Hematopoietic multipotent progenitor cell treated with erythropoietin and hydrocortisone succinate and interleukin-3 and kit ligand, for 17 days (in vitro differentiated cells): ENCODE measurements around the gene KREMEN1.
A peak's percentile ranks its signal among the peaks of the same experiment; 100 is the strongest.

Source experiments
- DNase-seq: peaks from one replicate; pipeline ENCODE4 v3.0.0-alpha.2; 2015; ENCODE audit warnings: low spot score

KREMEN1 gene

GRCh38 chr22:29152045-29152953 is 79.5 kb downstream of the KREMEN1 start:
- no peak for DNase-seq

- no peak for DNase-seq
Observed at GRCh38 chr22:29152954-29153719, 80.3 kb downstream of the KREMEN1 start.

GRCh38 chr22:29154364-29155048 is 81.7 kb downstream of the KREMEN1 start:
- peak; percentile 83 for DNase-seq

- DNase-seq, result no peak
Observed at GRCh38 chr22:29155966-29156365, 83.1 kb downstream of the KREMEN1 start.

- DNase-seq, result peak; percentile 41
Observed at GRCh38 chr22:29156507-29156906, 83.7 kb downstream of the KREMEN1 start.

GRCh38 chr22:29157759-29158535 is 85.1 kb downstream of the KREMEN1 start:
- DNase-seq, result no peak

- no peak for DNase-seq
Observed at GRCh38 chr22:29158546-29158945, 85.7 kb downstream of the KREMEN1 start.

GRCh38 chr22:29163808-29164207 is 91.0 kb downstream of the KREMEN1 start:
- no peak for DNase-seq

GRCh38 chr22:29165321-29166060 is 92.7 kb downstream of the KREMEN1 start:
- peak; percentile 73 for DNase-seq

- no peak for DNase-seq
Observed at GRCh38 chr22:29166180-29166579, 93.3 kb downstream of the KREMEN1 start.

- no peak for DNase-seq
Observed at GRCh38 chr22:29167032-29167911, 94.4 kb downstream of the KREMEN1 start.

- DNase-seq, result no peak
Observed at GRCh38 chr22:29171721-29172120, 98.9 kb downstream of the KREMEN1 start.

- DNase-seq, result no peak
Observed at GRCh38 chr22:29172216-29172615, 99.4 kb downstream of the KREMEN1 start.

GRCh38 chr22:29175312-29175835 is 102.5 kb downstream of the KREMEN1 start:
- DNase-seq, result no peak

- DNase-seq, result no peak
Observed at GRCh38 chr22:29183971-29184848, 111.4 kb downstream of the KREMEN1 start.

- no peak for DNase-seq
Observed at GRCh38 chr22:29184849-29185490, 112.1 kb downstream of the KREMEN1 start.

- DNase-seq, result no peak
Observed at GRCh38 chr22:29186302-29186701, 113.5 kb downstream of the KREMEN1 start.

GRCh38 chr22:29187831-29188230 is 115.0 kb downstream of the KREMEN1 start:
- DNase-seq, result no peak
